D341Med (cell line): Measurements from ENCODE around the gene COL4A1.

Experiments used
- DNase-seq: peaks from one replicate; pipeline ENCODE4 v3.0.0; 2012; ENCODE audit warnings: low spot score

The COL4A1 gene

GRCh38 chr13:110217811-110218210, 89.1 kb downstream of the COL4A1 start:
- no peak for DNase-seq

GRCh38 chr13:110217085-110217484, 89.9 kb downstream of the COL4A1 start:
- DNase-seq, result no peak

- DNase-seq, result no peak
These were observed 90.4 kb downstream of the COL4A1 start for GRCh38 chr13:110216398-110217041.

- no peak for DNase-seq
These were observed 91.0 kb downstream of the COL4A1 start for GRCh38 chr13:110216006-110216397.

GRCh38 chr13:110215606-110216005, 91.4 kb downstream of the COL4A1 start:
- no peak for DNase-seq

GRCh38 chr13:110214637-110215036, 92.3 kb downstream of the COL4A1 start:
- DNase-seq, result no peak

- DNase-seq, result no peak
These were observed 93.4 kb downstream of the COL4A1 start for GRCh38 chr13:110213461-110214074.

GRCh38 chr13:110212529-110212928, 94.4 kb downstream of the COL4A1 start:
- no peak for DNase-seq

- no peak for DNase-seq
These were observed 95.2 kb downstream of the COL4A1 start for GRCh38 chr13:110211735-110212134.

- no peak for DNase-seq
These were observed 95.9 kb downstream of the COL4A1 start for GRCh38 chr13:110211046-110211445.

GRCh38 chr13:110210604-110210985, 96.4 kb downstream of the COL4A1 start:
- DNase-seq, result no peak

- no peak for DNase-seq
These were observed 96.9 kb downstream of the COL4A1 start for GRCh38 chr13:110209950-110210603.

- DNase-seq, result no peak
These were observed 98.8 kb downstream of the COL4A1 start for GRCh38 chr13:110208116-110208515.

- DNase-seq, result no peak
These were observed 100.0 kb downstream of the COL4A1 start for GRCh38 chr13:110206996-110207395.

GRCh38 chr13:110206185-110206584, 100.8 kb downstream of the COL4A1 start:
- DNase-seq, result no peak

- DNase-seq, result no peak
These were observed 105.8 kb downstream of the COL4A1 start for GRCh38 chr13:110201114-110201513.

- DNase-seq, result no peak
These were observed 106.6 kb downstream of the COL4A1 start for GRCh38 chr13:110200276-110200870.

GRCh38 chr13:110199046-110199831, 107.7 kb downstream of the COL4A1 start:
- DNase-seq, result no peak

GRCh38 chr13:110197471-110197870, 109.5 kb downstream of the COL4A1 start:
- no peak for DNase-seq

GRCh38 chr13:110197026-110197425, 109.9 kb downstream of the COL4A1 start:
- no peak for DNase-seq

GRCh38 chr13:110195547-110196485, 111.1 kb downstream of the COL4A1 start:
- no peak for DNase-seq
